Measurements from ENCODE around the gene HSPA6. TPM values are rescaled to one million over a fixed set of nuclear protein-coding genes. Genes with fewer than 3 reads are reported as not detected.
"Not testable (repeated sequence)": the region's sequence is repeated elsewhere in the genome, so short reads cannot be mapped to it uniquely, and the experiment has no call there.

The HSPA6 gene
- total and polyA plus RNA-seq, 4 experiments from 2014 or later, result 0.09 to 2.4 (median 2.4) TPM; not detected in 1

DNA sequence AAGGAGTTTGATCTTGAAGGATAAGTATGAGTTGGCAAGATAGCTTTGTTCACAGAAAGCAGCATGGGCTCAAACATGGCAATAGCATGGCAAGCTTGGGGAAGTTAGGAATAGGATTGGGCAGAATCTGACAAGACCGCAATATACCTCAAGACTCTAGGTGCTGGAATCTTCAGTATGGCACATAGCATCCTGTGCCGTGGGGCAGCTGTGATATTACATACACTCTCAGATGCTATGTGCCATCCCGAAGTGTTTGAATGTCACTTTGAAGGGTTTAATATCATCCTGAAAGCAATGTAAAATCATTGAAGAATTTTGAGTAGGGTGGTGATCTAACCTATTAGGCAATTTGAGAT lies 42.2 kb downstream of the HSPA6 start:
- H3K4me1 ChIP-seq (ENCODE audit: insufficient read depth, low read length); DNase-seq; H3K36me3 ChIP-seq (ENCODE audit: insufficient read depth, low read length); H3K9me3 Mint-ChIP-seq; H3K4me3 Mint-ChIP-seq; H3K4me1 Mint-ChIP-seq; H3K27me3 ChIP-seq (ENCODE audit: insufficient read depth, low read length); H3K27ac Mint-ChIP-seq; intact Hi-C loops (cut with micrococcal nuclease); H3K4me3 ChIP-seq (ENCODE audit: low read length in 2 of 2); H3K9me3 ChIP-seq (ENCODE audit: control insufficient read depth in 1 of 2, low read length in 2 of 2); H3K27me3 Mint-ChIP-seq; H3K36me3 Mint-ChIP-seq; H3K27ac ChIP-seq (ENCODE audit: low read depth, low read length); POLR2A ChIA-PET (ENCODE audit: partially characterized antibody): not testable (repeated sequence)
- CTCF ChIA-PET (ENCODE audit: partially characterized antibody), result interaction anchor here (2.7 kb wide), 1 partner anchor 172 kb away, joined by 16 read pairs; no protein-coding TSS in a partner anchor

DNA sequence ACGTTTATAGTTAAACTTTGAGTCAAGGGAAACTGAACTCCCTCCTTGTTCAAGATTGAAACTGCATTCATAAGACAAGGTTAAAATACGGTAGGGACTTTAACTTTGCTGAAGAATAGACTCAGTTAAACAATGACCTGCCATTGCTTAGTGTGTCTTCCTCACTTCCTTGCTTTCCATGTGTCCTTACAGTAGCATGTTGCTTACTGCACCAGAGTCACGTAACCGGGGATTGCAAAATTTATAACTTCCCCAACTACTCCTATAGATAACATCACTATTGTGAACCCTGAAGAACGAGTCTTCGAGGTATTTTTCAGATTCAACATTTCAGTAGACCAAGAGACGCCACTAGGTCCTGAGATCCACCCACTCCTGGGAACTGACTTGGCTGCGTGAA lies 47.4 kb downstream of the HSPA6 start:
- H3K4me3 Mint-ChIP-seq; H3K4me1 ChIP-seq (ENCODE audit: insufficient read depth, low read length); POLR2A ChIA-PET (ENCODE audit: partially characterized antibody); CTCF ChIA-PET (ENCODE audit: partially characterized antibody); intact Hi-C loops (cut with micrococcal nuclease); H3K27ac Mint-ChIP-seq; H3K4me3 ChIP-seq (ENCODE audit: low read length in 2 of 2); H3K36me3 ChIP-seq (ENCODE audit: insufficient read depth, low read length); H3K27me3 ChIP-seq (ENCODE audit: insufficient read depth, low read length); H3K27me3 Mint-ChIP-seq; DNase-seq; H3K27ac ChIP-seq (ENCODE audit: low read depth, low read length); H3K4me1 Mint-ChIP-seq; H3K9me3 Mint-ChIP-seq; H3K36me3 Mint-ChIP-seq; H3K9me3 ChIP-seq (ENCODE audit: control insufficient read depth in 1 of 2, low read length in 2 of 2): not testable (repeated sequence)

Other genes starting within 250 kb of the HSPA6 start
- gene MPZ, start 214.6 kb upstream of the HSPA6 start, total RNA-seq, result 10 to 100 TPM; 11.1 to 11.9 TPM
- under 1 TPM in 1 of 2 donors, not detected in 1; 0.14 TPM for gene MPZ, start 214.6 kb upstream of the HSPA6 start, polyA plus RNA-seq
- gene SDHC, start 210.2 kb upstream of the HSPA6 start, total RNA-seq, result 100 to 1,000 TPM; 106 to 108 TPM
- gene SDHC, start 210.2 kb upstream of the HSPA6 start, polyA plus RNA-seq, result 100 to 1,000 TPM; 183 to 296 TPM
- gene CFAP126, start 156.7 kb upstream of the HSPA6 start, total RNA-seq, result not detected
- not detected for gene CFAP126, start 156.7 kb upstream of the HSPA6 start, polyA plus RNA-seq
- gene FCGR2A, start 19.1 kb upstream of the HSPA6 start, total RNA-seq, result 1 to 10 TPM; 1.0 to 1.9 TPM
- not detected for gene FCGR2A, start 19.1 kb upstream of the HSPA6 start, polyA plus RNA-seq
- gene FCGR3A, start 25.3 kb downstream of the HSPA6 start, total RNA-seq, result 1 to 10 TPM in 1 of 2 experiments, under 1 TPM in 1; 0.81 to 2.1 TPM
- gene FCGR3A, start 25.3 kb downstream of the HSPA6 start, polyA plus RNA-seq, result under 1 TPM in 1 of 2 donors, not detected in 1; 0.14 TPM
- gene FCGR3B, start 106.6 kb downstream of the HSPA6 start, total RNA-seq, result not detected
- not detected for gene FCGR3B, start 106.6 kb downstream of the HSPA6 start, polyA plus RNA-seq
- gene FCGR2B, start 138.6 kb downstream of the HSPA6 start, total RNA-seq, result under 1 TPM; 0.93 to 0.94 TPM
- gene FCGR2B, start 138.6 kb downstream of the HSPA6 start, polyA plus RNA-seq, result 1 to 10 TPM in 1 of 2 donors, under 1 TPM in 1; 0.49 to 2.1 TPM
- gene FCRLA, start 182.7 kb downstream of the HSPA6 start, total RNA-seq, result not detected
- 1 to 10 TPM in 1 of 2 donors, under 1 TPM in 1; 0.23 to 2.7 TPM for gene FCRLA, start 182.7 kb downstream of the HSPA6 start, polyA plus RNA-seq
- gene FCRLB, start 197.0 kb downstream of the HSPA6 start, total RNA-seq, result 1 to 10 TPM; 1.2 to 1.5 TPM
- gene FCRLB, start 197.0 kb downstream of the HSPA6 start, polyA plus RNA-seq, result 1 to 10 TPM; 1.0 to 1.6 TPM
- gene DUSP12, start 225.2 kb downstream of the HSPA6 start, total RNA-seq, result 10 to 100 TPM; 30.4 to 31.6 TPM
- gene DUSP12, start 225.2 kb downstream of the HSPA6 start, polyA plus RNA-seq, result 10 to 100 TPM; 53.8 to 86.5 TPM
- 10 to 100 TPM; 22.3 to 22.4 TPM for gene ATF6, start 241.8 kb downstream of the HSPA6 start, total RNA-seq
- gene ATF6, start 241.8 kb downstream of the HSPA6 start, polyA plus RNA-seq, result 10 to 100 TPM; 14.3 to 22.7 TPM